ENCODE data around the gene STAMBPL1.
"Not testable (repeated sequence)": the region's sequence is repeated elsewhere in the genome, so short reads cannot be mapped to it uniquely, and the experiment has no call there.

STAMBPL1 gene

GRCh38 chr10:88923520-88923919 lies 43.5 kb downstream of the STAMBPL1 start:
- DNase-seq = peak in 1 of 2 donors; percentile 10

DNA sequence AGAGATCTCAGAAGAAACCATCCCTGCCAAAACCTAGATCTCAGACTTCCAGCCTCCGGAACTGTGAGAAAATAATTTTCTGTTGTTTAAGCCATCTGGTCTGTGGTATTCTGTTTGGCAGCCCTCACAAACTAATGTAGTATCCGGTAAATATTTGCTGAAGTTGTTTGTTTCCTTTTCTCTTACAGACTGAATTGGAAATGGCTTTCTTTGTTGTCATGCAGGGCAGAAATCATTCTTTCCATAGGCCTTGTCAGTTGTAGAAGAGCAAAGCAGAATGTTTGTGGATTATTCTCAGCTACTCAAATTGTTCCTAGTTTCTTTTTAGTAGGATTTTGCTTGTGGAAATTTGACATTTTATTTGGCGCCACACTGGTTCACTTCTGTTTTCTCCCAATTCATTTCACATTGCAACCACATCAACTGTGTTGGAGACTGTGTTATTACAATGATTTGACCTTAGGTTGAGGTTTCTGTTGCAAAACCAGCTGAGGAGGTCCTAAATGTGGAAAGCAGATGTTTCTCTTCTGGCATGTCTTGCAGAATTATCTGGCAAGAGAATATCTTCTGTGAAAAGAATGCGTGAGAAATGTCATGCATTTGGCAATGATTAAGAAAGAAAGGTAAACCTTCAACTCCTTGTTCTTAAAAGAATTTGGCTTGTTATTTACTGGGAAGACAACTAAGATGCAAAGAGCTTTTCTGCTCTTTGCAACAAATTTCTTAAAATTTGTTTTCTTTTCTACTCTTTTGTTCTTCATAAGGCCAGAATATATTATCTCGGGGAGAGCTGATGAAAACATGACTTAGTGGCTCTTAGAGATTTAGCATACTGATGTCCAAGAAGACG lies 46.7 kb downstream of the STAMBPL1 start:
- DNase-seq = no peak

DNA sequence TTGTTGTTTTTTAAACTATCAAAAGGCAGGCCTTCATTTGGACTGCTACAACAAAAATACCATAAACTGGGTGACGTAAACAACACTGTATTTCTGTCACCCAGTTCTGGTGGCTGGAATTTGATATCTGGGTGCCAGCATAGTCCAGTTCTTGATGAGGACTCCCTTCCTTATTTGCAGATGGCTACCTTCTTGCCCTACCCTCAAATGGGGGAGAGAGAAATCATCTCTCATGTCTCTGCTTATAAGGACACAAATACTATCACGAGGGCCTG lies 47.3 kb downstream of the STAMBPL1 start:
- no peak for DNase-seq

DNA sequence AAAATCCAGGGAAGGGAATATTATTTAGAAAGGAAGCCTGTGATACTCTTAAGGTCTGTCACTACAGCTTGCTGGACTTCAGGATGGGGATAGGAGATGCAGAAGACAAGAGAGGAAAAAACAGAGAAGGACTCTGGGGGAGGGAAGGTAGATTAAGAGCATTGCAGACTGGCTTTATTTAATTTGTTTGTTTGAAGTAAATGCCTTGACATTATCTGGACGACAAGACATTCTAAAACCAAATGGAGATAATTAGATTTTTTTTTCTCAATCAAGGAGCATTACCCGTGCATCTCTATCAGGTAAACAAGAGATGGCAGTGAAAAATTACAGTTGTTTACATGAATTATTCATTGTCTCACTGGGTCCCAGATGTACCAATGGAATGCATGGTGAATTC lies 48.2 kb downstream of the STAMBPL1 start:
- no peak for DNase-seq

DNA sequence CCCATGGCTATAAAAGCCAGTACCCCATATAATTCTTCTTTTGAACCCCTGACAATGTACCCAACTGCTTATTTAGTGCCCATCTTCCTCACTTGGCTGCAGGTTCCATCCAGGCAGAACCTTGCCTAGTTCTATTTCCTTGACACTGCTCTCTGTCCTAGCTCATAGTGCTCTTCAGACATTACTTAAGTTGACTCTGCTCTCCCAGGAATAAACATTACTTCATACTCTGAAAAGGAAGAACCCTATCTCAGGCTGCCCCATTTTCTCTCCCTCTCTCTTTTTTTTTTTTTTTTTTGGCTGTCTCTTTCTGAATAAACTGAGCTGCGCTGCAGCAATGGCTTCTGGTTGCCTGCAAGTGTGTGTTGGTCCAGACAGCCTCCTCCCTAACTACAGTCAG lies 51.5 kb downstream of the STAMBPL1 start:
- no peak for DNase-seq

DNA sequence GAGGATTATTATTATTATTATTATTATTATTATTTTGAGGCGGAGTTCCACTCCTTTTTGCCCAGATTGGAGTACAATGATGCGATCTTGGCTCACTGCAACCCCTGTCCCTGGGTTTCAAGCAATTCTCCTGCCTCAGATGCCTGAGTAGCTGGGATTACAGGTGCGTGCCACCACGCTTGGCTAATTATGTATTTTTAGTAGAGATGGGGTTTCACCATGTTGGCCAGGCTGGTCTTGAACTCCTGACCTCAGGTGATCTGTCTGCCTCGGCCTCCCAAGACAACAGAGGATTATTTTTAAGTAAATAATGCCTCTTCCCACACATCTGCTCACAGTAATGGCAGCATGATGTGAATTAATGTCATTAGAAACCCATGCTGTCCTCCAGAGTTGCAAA lies 52.0 kb downstream of the STAMBPL1 start:
- DNase-seq = not testable (repeated sequence)

DNA sequence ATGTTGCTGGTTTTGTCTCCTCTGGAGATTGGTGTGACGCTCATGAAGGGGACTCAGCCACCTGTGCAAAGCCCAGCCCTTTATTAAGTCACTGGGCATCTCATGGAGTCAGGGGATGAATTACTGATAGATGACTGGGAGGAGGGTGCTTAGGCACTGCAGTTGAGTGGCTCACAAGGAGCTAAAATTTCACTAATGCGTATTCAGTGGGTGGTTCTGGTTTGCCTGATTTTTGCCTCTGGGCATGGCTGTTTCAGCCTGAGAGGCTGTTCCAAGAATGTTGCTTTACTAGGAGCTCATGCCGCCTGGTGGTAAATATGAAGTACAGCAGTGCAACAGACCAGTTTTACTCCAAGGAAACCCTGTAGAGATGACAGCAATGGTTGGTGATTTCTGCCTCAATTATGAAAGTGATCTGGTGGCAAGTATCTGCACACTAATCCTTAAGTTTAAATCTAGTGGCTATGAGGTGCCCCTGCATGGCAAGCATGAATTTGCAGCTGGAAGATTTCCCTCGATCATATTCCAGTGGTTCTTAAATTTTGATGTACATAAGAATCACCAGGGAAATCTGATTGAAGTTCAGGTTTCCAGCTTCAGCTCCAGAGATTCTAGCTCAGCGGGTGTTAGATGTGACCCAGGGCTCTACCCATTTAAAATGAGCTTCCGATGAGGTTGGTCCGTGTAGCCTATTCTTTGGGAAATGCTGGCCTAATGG lies 52.7 kb downstream of the STAMBPL1 start:
- peak; percentile 19 to 87 for DNase-seq

DNA sequence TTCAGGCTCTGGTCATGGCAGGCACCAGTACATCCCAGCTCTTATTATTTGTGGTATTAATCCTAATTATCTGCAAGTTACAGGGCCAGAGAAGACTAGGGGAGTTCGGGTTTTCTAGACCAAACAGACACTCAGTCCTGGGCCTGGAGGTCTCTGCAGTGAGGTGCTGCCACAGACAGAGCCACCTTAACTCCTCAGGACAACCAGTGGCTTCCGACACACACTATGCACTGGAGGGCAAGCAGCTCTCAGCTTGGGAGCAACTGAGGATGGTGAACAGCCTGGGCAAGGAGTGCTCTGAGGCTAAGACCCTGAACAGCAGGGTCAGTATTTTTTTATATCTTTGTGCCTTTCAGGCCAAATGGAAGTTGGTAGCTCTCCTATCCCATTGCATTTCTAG lies 53.5 kb downstream of the STAMBPL1 start:
- no peak for DNase-seq

DNA sequence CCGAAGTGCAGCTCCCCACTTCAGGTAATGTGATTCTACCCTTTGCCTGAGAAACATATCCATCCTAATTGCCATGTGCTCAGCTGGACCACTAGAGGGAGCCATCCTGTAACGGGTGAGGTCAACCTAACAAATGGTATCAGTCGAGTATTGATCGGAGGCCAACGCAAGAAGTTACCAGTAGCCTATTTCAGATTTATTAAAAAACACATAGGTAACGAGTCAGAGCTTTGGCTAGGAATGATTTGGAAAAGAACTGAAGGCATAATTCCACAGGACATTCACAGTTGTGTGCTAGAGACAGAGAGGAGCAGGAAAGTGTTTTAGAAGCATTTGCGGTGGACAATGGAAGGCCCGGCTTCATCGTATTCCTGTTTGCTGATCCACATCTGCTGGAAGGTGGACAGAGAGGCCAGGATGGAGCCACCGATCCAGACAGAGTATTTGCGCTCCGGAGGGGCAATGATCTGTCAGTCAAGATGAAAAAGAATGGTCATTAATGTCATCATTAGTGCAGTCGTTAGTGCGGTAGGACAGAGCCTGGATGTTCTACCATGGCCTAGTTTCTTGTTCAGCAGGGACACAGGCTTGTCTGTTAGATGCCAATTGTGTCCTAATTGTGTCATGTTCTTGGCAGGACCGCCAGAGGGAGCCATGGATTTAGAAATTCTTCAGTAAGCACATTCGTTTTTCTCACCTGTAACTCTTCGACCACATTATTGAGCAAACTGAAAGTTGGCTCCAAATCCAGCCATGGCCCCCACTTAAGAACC lies 55.0 kb downstream of the STAMBPL1 start:
- peak; percentile 62 to 82 for DNase-seq

GRCh38 chr10:88936656-88937055 lies 56.6 kb downstream of the STAMBPL1 start:
- no peak for DNase-seq

DNA sequence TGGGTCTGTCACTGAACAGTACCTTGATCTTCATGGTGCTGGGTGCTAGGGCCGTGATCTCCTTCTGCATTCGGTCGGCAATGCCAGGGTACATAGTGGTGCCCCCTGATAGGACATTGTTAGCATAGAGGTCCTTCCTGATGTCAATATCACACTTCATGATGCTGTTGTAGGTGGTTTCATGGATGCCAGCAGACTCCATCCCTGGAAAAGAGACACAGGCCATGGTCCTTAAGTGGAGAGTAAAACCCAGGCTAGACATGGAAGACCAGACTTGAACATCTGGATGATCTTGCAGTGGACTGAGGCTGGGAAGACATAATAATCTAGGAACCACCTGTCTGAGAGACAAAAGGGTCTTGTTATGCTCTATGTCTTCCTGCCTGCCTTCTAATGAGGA lies 58.0 kb downstream of the STAMBPL1 start:
- DNase-seq = no peak

- DNase-seq = no peak
Measured at GRCh38 chr10:88938938-88939337, 58.9 kb downstream of the STAMBPL1 start.

GRCh38 chr10:88941026-88941425 lies 61.0 kb downstream of the STAMBPL1 start:
- DNase-seq = no peak

DNA sequence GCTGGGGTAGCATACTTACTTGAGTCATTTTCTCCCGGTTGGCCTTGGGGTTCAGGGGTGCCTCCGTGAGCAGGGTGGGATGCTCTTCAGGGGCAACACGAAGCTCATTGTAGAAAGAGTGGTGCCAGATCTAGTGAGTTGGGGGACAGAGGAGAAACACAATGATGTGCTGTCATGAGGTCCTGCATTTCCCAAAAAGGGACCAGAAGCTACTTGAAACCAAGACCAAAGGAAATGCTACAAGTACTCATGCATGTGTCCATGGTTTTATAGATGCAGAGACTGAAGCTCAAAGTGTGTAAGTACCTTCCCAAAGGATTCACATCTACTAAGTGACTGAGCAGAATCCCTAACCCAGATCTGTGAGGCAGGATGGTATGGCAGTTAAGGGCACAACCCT lies 63.7 kb downstream of the STAMBPL1 start:
- DNase-seq = no peak

GRCh38 chr10:88944813-88945212 lies 64.8 kb downstream of the STAMBPL1 start:
- DNase-seq = no peak

- DNase-seq = no peak
Measured at GRCh38 chr10:88946200-88946599, 66.2 kb downstream of the STAMBPL1 start.

DNA sequence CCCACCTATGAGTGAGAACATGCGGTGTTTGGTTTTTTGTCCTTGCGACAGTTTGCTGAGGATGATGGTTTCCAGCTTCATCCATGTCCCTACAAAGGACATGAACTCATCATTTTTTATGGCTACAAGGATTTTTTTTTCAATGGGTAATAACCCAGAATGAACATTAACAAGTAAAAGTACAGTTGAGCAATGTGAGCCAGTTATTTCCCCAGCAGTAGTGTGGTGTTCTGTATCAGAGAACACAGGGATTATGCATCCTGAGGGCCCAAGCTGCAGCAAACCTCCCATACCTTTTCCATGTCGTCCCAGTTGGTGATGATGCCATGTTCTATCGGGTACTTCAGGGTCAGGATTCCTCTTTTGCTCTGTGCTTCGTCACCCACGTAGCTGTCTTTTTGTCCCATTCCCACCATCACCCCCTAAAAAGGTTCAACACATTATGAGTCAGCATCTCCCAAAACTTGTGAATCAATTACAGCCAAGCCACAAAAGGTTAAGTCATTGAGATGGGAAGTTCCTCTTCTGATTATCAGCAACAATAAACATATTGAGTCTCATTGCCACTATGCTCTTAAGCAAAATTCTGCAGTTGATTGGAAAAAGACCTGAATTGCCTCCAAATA lies 67.0 kb downstream of the STAMBPL1 start:
- DNase-seq = no peak

DNA sequence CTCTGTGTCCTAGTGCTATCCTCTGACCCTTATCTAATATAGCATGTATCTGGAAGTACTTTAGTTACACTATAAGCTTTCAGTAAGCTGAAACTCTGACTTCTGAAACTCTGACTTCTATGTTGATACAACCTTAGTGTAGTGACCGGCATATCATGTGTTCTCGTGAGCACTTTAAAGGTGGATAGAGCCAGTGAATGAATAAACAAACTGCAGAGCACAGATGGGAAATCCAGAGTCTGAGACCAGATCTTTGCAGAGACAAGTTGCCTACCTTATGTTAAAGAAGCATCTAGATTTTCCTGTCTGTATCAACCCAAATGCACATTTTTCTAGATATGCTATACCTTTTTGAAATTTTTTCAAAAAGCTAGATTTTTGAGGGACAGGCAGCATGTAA lies 69.0 kb downstream of the STAMBPL1 start:
- DNase-seq = no peak

- no peak for DNase-seq
Measured at GRCh38 chr10:88949912-88950837, 70.1 kb downstream of the STAMBPL1 start.

DNA sequence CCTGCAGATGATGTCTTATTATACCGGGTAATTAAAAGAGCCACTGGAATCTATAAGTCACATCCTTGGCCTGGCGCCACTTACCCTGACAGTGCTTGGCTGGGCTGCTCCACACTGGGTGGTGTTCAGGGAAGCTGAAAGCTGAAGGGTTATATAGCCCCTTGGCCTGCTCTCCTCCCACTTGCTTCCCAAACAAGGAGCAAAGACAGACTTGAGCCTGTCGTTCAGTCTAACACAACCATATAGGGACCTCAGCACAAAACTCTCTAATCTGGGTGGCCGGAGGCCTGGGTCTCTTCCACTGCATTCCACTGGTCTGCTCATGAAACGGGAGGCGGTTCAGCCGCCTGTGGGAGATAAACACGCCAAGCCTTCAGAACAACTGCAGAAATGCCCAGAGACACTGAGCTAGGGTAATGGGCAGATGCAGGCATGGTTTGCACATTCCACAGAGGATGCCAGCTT lies 72.6 kb downstream of the STAMBPL1 start, which contains the start of gene ACTA2:
Gene ACTA2, minus strand, starts transcription at position 127 of the 465 bp plus-strand sequence. CDS start 3,843 bp downstream, outside the sequence.
- DNase-seq = no peak

DNA sequence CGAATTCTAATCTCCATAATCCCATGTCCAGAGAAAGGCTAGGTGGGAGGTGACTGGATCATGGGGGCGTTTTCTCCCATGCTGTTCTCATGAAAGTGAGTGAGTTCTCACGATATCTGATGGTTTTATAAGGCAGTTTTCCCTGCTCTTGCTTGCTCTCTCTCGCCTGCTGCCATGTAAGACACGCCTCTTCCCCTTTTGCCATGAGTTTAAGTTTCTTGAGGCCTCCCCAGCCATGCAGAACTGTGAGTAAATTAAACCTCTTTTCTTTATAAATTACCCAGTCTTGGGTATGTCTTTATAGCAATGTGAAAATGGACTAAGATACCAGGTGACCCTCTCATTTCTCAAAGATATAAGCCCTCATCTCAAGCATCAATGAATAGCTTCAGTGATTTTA lies 73.6 kb downstream of the STAMBPL1 start:
- DNase-seq = no peak
